Esophagus (tissue), 2 donors: Measurements from ENCODE around the gene AHRR. TPM values are rescaled to one million over a fixed set of nuclear protein-coding genes. Genes with fewer than 3 reads are reported as not detected.
A peak's percentile ranks its signal among the peaks of the same experiment; 100 is the strongest.

ENCODE experiments used
- H3K27ac ChIP-seq, 2 donors: one replicate each; pipeline ENCODE4 v1.5.1; 2013; ENCODE audit warnings: low read depth in 2 of 2, mild to moderate bottlenecking in 2 of 2, inconsistent platforms in 1 of 2, low read length in 1 of 2, moderate library complexity in 1 of 2
- H3K27me3 ChIP-seq, 2 donors: one replicate each; pipeline ENCODE4 v1.6.1; 2013; ENCODE audit warnings: low read length in 2 of 2, control low read depth in 1 of 2, mild to moderate bottlenecking in 1 of 2; ENCODE audit not compliant: insufficient read depth in 2 of 2, control insufficient read depth in 1 of 2
- H3K36me3 ChIP-seq, 2 donors: one replicate each; pipeline ENCODE4 v1.6.1; 2013; ENCODE audit warnings: low read length in 1 of 2; ENCODE audit not compliant: control insufficient read depth in 2 of 2, insufficient read depth in 2 of 2
- H3K4me1 ChIP-seq, 2 donors: one replicate each; pipeline ENCODE4 v1.6.1; 2013; ENCODE audit warnings: low read length in 1 of 2; ENCODE audit not compliant: control insufficient read depth in 2 of 2, insufficient read depth in 2 of 2
- H3K4me3 ChIP-seq, 2 donors: one replicate each; pipeline ENCODE4 v1.5.1; 2013; ENCODE audit warnings: low read length in 2 of 2, mild to moderate bottlenecking in 2 of 2, low read depth in 1 of 2, moderate library complexity in 1 of 2
- H3K9me3 ChIP-seq, 2 donors: one replicate each; pipeline ENCODE4 v1.6.1; 2013; ENCODE audit warnings: mild to moderate bottlenecking in 2 of 2, low read depth in 1 of 2, low read length in 1 of 2, moderate library complexity in 1 of 2; ENCODE audit not compliant: control insufficient read depth in 2 of 2, insufficient read depth in 1 of 2
- whole genome bisulfite sequencing, 2 donors: extraction: QIAGEN DNeasy Blood & Tissue Kit; methylation state at CpG; one replicate each; pipeline ENCODE4 v1.1.7; 2013; 5-methylcytosine and 5-hydroxymethylcytosine counted together
- polyA plus RNA-seq, 2 donors: library from polyadenylated mRNA; stranded (reverse); fragments of 200-250 nt; gene quantifications; one replicate each; pipeline ENCODE4 v1.2.3, GENCODE V29; 2013
- donor health status: healthy with polysubstance abuse.
- donor health status: Bipolar disorder and iron deficiency.

The AHRR gene
- polyA plus RNA-seq, 2 donors = 1.2 to 1.7 TPM

GRCh38 chr5:459562-460272 is 138.2 kb downstream of the AHRR start:
- no peaks in the 10 kb centered on the region for H3K27me3 ChIP-seq
- peaks cover 15 to 51% of the 10 kb centered on the region in 2 donors for H3K36me3 ChIP-seq
- H3K4me3 ChIP-seq = no peak overlapping the region
- H3K4me1 ChIP-seq = peaks cover 3 to 22% of the 10 kb centered on the region in 2 donors
- no peaks in the 10 kb centered on the region for H3K9me3 ChIP-seq
- WGBS, 2 donors = 90 to 93% methylated on average over 24 of the region's 24 CpGs
- peak overlapping the region in 1 of 2 donors; percentile 66 for H3K27ac ChIP-seq

GRCh38 chr5:460273-460625 is 138.7 kb downstream of the AHRR start:
- H3K36me3 ChIP-seq = peaks cover 21 to 51% of the 10 kb centered on the region in 2 donors
- peaks cover 3 to 18% of the 10 kb centered on the region in 2 donors for H3K4me1 ChIP-seq
- H3K4me3 ChIP-seq = no peak overlapping the region
- H3K27ac ChIP-seq = no peak overlapping the region
- H3K9me3 ChIP-seq = no peaks in the 10 kb centered on the region
- no peaks in the 10 kb centered on the region for H3K27me3 ChIP-seq
- 95 to 98% methylated on average over 8 of the region's 8 CpGs for WGBS, 2 donors

- Histone ChIP-seq H3K27ac (no peak overlapping the region), H3K4me3 (no peak overlapping the region), H3K27me3 (no peaks in the 10 kb centered on the region), H3K9me3 (no peaks in the 10 kb centered on the region), H3K4me1 (peaks cover 3 to 15% of the 10 kb centered on the region in 2 donors), H3K36me3 (peaks cover 21 to 59% of the 10 kb centered on the region in 2 donors)
- 95 to 96% methylated on average over 24 of the region's 24 CpGs for WGBS, 2 donors
Observed at GRCh38 chr5:462051-462481, 140.6 kb downstream of the AHRR start.

GRCh38 chr5:463301-463700 is 141.8 kb downstream of the AHRR start:
- WGBS, 2 donors = 71 to 73% methylated on average over 7 of the region's 7 CpGs
- peaks cover 3 to 10% of the 10 kb centered on the region in 2 donors for H3K4me1 ChIP-seq
- H3K9me3 ChIP-seq = no peaks in the 10 kb centered on the region
- H3K27ac ChIP-seq = no peak overlapping the region
- H3K36me3 ChIP-seq = peaks cover 16 to 52% of the 10 kb centered on the region in 2 donors
- no peaks in the 10 kb centered on the region for H3K27me3 ChIP-seq
- H3K4me3 ChIP-seq = no peak overlapping the region

GRCh38 chr5:463952-464351 is 142.4 kb downstream of the AHRR start:
- peaks cover 0 to 6% of the 10 kb centered on the region in 2 donors for H3K4me1 ChIP-seq
- 79 to 81% methylated on average over 18 of the region's 18 CpGs for WGBS, 2 donors
- no peaks in the 10 kb centered on the region for H3K27me3 ChIP-seq
- H3K4me3 ChIP-seq = no peak overlapping the region
- H3K9me3 ChIP-seq = no peaks in the 10 kb centered on the region
- H3K27ac ChIP-seq = no peak overlapping the region
- peaks cover 14 to 47% of the 10 kb centered on the region in 2 donors for H3K36me3 ChIP-seq

GRCh38 chr5:464446-464842 is 142.9 kb downstream of the AHRR start:
- 92 to 95% methylated on average over 19 of the region's 19 CpGs for WGBS, 2 donors
- H3K27me3 ChIP-seq = no peaks in the 10 kb centered on the region
- peaks cover 0 to 6% of the 10 kb centered on the region in 2 donors for H3K4me1 ChIP-seq
- H3K4me3 ChIP-seq = no peak overlapping the region
- H3K27ac ChIP-seq = no peak overlapping the region
- H3K36me3 ChIP-seq = peaks cover 14 to 48% of the 10 kb centered on the region in 2 donors
- no peaks in the 10 kb centered on the region for H3K9me3 ChIP-seq

- WGBS, 2 donors = 92 to 93% methylated on average over 62 to 63 of the region's 63 CpGs
- H3K4me1 ChIP-seq = peaks cover 0 to under 1% of the 10 kb centered on the region in 2 donors
- no peak overlapping the region for H3K4me3 ChIP-seq
- H3K27me3 ChIP-seq = no peaks in the 10 kb centered on the region
- H3K36me3 ChIP-seq = peaks cover 12 to 46% of the 10 kb centered on the region in 2 donors
- H3K9me3 ChIP-seq = no peaks in the 10 kb centered on the region
- H3K27ac ChIP-seq = no peak overlapping the region
Observed at GRCh38 chr5:464843-465590, 143.5 kb downstream of the AHRR start.

- Histone ChIP-seq H3K4me3 (no peak overlapping the region), H3K9me3 (no peaks in the 10 kb centered on the region), H3K4me1 (peaks cover 0 to under 1% of the 10 kb centered on the region in 2 donors), H3K27me3 (no peaks in the 10 kb centered on the region), H3K36me3 (peaks cover 10 to 45% of the 10 kb centered on the region in 2 donors), H3K27ac (no peak overlapping the region)
- 80 to 82% methylated on average over 29 of the region's 29 CpGs for WGBS, 2 donors
Observed at GRCh38 chr5:465591-466403, 144.3 kb downstream of the AHRR start.

- H3K9me3 ChIP-seq = no peaks in the 10 kb centered on the region
- H3K36me3 ChIP-seq = peaks cover 10 to 51% of the 10 kb centered on the region in 2 donors
- no peak overlapping the region for H3K27ac ChIP-seq
- H3K27me3 ChIP-seq = no peaks in the 10 kb centered on the region
- 91 to 93% methylated on average over 30 of the region's 30 CpGs for WGBS, 2 donors
- H3K4me3 ChIP-seq = no peak overlapping the region
- peaks cover 0 to 9% of the 10 kb centered on the region in 2 donors for H3K4me1 ChIP-seq
Observed at GRCh38 chr5:466661-467310, 145.3 kb downstream of the AHRR start.
